HepG2 (cell line): Measurements from ENCODE around the gene ZBTB48. TPM values are rescaled to one million over a fixed set of nuclear protein-coding genes. Genes with fewer than 3 reads are reported as not detected.

Experiments
- ARNT2 ChIP-seq: sonication (generic); formaldehyde crosslinking; IDR thresholded peaks from 2 replicates; pipeline ENCODE4 v1.8.0; 2022; ENCODE audit warnings: mild to moderate bottlenecking, low read depth, missing genetic modification reagents, moderate library complexity
- BHLHE40 ChIP-seq: IDR thresholded peaks from 2 replicates; pipeline ENCODE4 v1.6.1; 2011; ENCODE audit warnings: low read length, improper control_type of control experiment
- CEBPB ChIP-seq: IDR thresholded peaks from 2 replicates; pipeline ENCODE4 v1.6.1; 2011; ENCODE audit warnings: low read depth, low read length, improper control_type of control experiment, borderline replicate concordance
- DPF2 ChIP-seq: sonication (generic); formaldehyde crosslinking; IDR thresholded peaks from 2 replicates; pipeline ENCODE4 v1.4.0; 2020; ENCODE audit warnings: mild to moderate bottlenecking, low read depth, missing genetic modification reagents, borderline replicate concordance
- NFRKB ChIP-seq: fragments of 450-650 bp; IDR thresholded peaks from 2 replicates; pipeline ENCODE4 v1.6.1; 2017
- NPAS2 ChIP-seq: sonication (generic); formaldehyde crosslinking; IDR thresholded peaks from 2 replicates; pipeline ENCODE4 v1.8.0; 2022; ENCODE audit warnings: mild to moderate bottlenecking, missing genetic modification reagents, borderline replicate concordance
- PCBP2 ChIP-seq: fragments of 200-400 bp; formaldehyde crosslinking; optimal IDR thresholded peaks from 2 replicates; pipeline ENCODE3; 2018; ENCODE audit warnings: low read length, low read depth; ENCODE audit not compliant: poor library complexity, severe bottlenecking
- TAF15 ChIP-seq: fragments of 200-400 bp; formaldehyde crosslinking; IDR thresholded peaks from one replicate; pipeline ENCODE4 v1.6.1; 2018; ENCODE audit warnings: mild to moderate bottlenecking, low read depth, low read length; ENCODE audit not compliant: poor library complexity, severe bottlenecking
- YY1 ChIP-seq: IDR thresholded peaks from 2 replicates; pipeline ENCODE4 v1.6.1; 2011; ENCODE audit warnings: low read length, low read depth, moderate library complexity, mild to moderate bottlenecking; ENCODE audit not compliant: insufficient read depth, insufficient replicate concordance
- ZBTB38 ChIP-seq: sonication (generic); formaldehyde crosslinking; IDR thresholded peaks from 2 replicates; pipeline ENCODE4 v1.5.1; 2020; ENCODE audit warnings: mild to moderate bottlenecking, missing genetic modification reagents
- ZC3H13 ChIP-seq: sonication (generic); formaldehyde crosslinking; IDR thresholded peaks from 2 replicates; pipeline ENCODE4 v1.8.1; 2023; ENCODE audit warnings: mild to moderate bottlenecking, missing genetic modification reagents, moderate library complexity
- ZNF747 ChIP-seq: sonication (generic); formaldehyde crosslinking; IDR thresholded peaks from 2 replicates; pipeline ENCODE4 v1.8.1; 2023; ENCODE audit warnings: missing genetic modification reagents, mild to moderate bottlenecking, borderline replicate concordance
- ZNF777 ChIP-seq: sonication (generic); formaldehyde crosslinking; IDR thresholded peaks from 2 replicates; pipeline ENCODE4 v1.4.0; 2020; ENCODE audit warnings: missing genetic modification reagents
- ZNF780A ChIP-seq: sonication (generic); formaldehyde crosslinking; IDR thresholded peaks from 2 replicates; pipeline ENCODE4 v1.8.0; 2022; ENCODE audit warnings: mild to moderate bottlenecking, missing genetic modification reagents, moderate library complexity
- polyA plus RNA-seq, 8 experiments: library from polyadenylated mRNA; depleted of rRNA in 3 of 8; stranded (reverse) in 7 of 8; unstranded in 1 of 8; fragments of >200 nt; fragmentation: Illumina TruSeq in 4 of 8; extraction: Trizol in 4 of 8; gene quantifications; 2 replicates each; pipeline versions ENCODE4 v1.2.1 to v1.2.3, GENCODE V29; 2011 to 2016; ENCODE audit warnings: low read depth in 4 of 8, missing spikeins in 1 of 8, mixed read lengths in 1 of 8; ENCODE audit not compliant: insufficient read depth in 1 of 8
- total RNA-seq, 5 experiments: library from RNA; depleted of rRNA; stranded (reverse); fragments of >200 nt; fragmentation: Illumina TruSeq; extraction: Trizol; gene quantifications; 2 replicates each; pipeline ENCODE4 v1.2.3, GENCODE V29; 2016; ENCODE audit warnings: low read depth in 1 of 5
- TF ChIP-seq, protein P1 (sequence below): sonication (generic); formaldehyde crosslinking; IDR thresholded peaks from 2 replicates; pipeline ENCODE4 v1.5.0; 2020; ENCODE audit warnings: mild to moderate bottlenecking, missing genetic modification reagents
- TF ChIP-seq, protein P2 (sequence below): sonication (generic); formaldehyde crosslinking; IDR thresholded peaks from 2 replicates; pipeline ENCODE4 v1.4.0; 2020; ENCODE audit warnings: missing genetic modification reagents
- TF ChIP-seq, protein P3 (sequence below): sonication (generic); formaldehyde crosslinking; IDR thresholded peaks from 2 replicates; pipeline ENCODE4 v1.8.1; 2023; ENCODE audit warnings: mild to moderate bottlenecking, moderate library complexity, missing genetic modification reagents
- TF ChIP-seq, protein P4 (sequence below), 2 experiments: sonication (generic) in 1 of 2; formaldehyde crosslinking in 1 of 2; IDR thresholded peaks; 2 replicates each; pipeline versions ENCODE4 v1.4.0 to v1.6.1; 2018 to 2020; ENCODE audit warnings: missing genetic modification reagents in 2 of 2, borderline replicate concordance in 1 of 2, low read depth in 1 of 2, mild to moderate bottlenecking in 1 of 2, missing biosample characterization in 1 of 2
- TF ChIP-seq, protein P5 (sequence below): sonication (generic); formaldehyde crosslinking; IDR thresholded peaks from 2 replicates; pipeline ENCODE4 v1.5.0; 2020; ENCODE audit warnings: mild to moderate bottlenecking, missing genetic modification reagents, moderate library complexity

ZBTB48 gene
- total and polyA plus RNA-seq, 2 of the 13 experiments (the other 11 are each of a cell fraction or from before 2014, with no cell fraction given) = 13.0 to 17.1 TPM

DNA sequence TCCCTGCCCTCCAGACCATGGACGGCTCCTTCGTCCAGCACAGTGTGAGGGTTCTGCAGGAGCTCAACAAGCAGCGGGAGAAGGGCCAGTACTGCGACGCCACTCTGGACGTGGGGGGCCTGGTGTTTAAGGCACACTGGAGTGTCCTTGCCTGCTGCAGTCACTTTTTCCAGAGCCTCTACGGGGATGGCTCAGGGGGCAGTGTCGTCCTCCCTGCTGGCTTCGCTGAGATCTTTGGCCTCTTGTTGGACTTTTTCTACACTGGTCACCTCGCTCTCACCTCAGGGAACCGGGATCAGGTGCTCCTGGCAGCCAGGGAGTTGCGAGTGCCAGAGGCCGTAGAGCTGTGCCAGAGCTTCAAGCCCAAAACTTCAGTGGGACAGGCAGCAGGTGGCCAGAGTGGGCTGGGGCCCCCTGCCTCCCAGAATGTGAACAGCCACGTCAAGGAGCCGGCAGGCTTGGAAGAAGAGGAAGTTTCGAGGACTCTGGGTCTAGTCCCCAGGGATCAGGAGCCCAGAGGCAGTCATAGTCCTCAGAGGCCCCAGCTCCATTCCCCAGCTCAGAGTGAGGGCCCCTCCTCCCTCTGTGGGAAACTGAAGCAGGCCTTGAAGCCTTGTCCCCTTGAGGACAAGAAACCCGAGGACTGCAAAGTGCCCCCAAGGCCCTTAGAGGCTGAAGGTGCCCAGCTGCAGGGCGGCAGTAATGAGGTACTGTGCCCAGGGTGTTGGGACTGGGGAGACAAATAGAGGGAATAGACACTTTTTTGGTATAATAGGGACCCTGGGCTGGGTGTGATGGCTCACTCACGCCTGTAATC is 1.0 kb downstream of the ZBTB48 start (continued):
- TF ChIP-seq, protein P1, sequence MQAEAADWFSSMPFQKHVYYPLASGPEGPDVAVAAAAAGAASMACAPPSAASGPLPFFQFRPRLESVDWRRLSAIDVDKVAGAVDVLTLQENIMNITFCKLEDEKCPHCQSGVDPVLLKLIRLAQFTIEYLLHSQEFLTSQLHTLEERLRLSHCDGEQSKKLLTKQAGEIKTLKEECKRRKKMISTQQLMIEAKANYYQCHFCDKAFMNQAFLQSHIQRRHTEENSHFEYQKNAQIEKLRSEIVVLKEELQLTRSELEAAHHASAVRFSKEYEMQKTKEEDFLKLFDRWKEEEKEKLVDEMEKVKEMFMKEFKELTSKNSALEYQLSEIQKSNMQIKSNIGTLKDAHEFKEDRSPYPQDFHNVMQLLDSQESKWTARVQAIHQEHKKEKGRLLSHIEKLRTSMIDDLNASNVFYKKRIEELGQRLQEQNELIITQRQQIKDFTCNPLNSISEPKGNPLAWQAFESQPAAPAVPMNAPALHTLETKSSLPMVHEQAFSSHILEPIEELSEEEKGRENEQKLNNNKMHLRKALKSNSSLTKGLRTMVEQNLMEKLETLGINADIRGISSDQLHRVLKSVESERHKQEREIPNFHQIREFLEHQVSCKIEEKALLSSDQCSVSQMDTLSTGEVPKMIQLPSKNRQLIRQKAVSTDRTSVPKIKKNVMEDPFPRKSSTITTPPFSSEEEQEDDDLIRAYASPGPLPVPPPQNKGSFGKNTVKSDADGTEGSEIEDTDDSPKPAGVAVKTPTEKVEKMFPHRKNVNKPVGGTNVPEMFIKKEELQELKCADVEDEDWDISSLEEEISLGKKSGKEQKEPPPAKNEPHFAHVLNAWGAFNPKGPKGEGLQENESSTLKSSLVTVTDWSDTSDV (CRISPR knock-in tag) = 0 out of 2 replicates have a peak, but pooled peaks have one; percentile 62
- peak; percentile 1 for TF ChIP-seq YY1
- TF ChIP-seq BHLHE40 = no peak
- no peak for TF ChIP-seq PCBP2
- TF ChIP-seq, protein P2, sequence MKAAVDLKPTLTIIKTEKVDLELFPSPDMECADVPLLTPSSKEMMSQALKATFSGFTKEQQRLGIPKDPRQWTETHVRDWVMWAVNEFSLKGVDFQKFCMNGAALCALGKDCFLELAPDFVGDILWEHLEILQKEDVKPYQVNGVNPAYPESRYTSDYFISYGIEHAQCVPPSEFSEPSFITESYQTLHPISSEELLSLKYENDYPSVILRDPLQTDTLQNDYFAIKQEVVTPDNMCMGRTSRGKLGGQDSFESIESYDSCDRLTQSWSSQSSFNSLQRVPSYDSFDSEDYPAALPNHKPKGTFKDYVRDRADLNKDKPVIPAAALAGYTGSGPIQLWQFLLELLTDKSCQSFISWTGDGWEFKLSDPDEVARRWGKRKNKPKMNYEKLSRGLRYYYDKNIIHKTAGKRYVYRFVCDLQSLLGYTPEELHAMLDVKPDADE (CRISPR knock-in tag) = no peak
- TF ChIP-seq ZNF777 = no peak
- no peak for TF ChIP-seq CEBPB
- no peak for TF ChIP-seq NFRKB
- TF ChIP-seq ZC3H13 (CRISPR knock-in tag) = 0 out of 2 replicates have a peak, but pooled peaks have one; percentile 11
- TF ChIP-seq, protein P3, sequence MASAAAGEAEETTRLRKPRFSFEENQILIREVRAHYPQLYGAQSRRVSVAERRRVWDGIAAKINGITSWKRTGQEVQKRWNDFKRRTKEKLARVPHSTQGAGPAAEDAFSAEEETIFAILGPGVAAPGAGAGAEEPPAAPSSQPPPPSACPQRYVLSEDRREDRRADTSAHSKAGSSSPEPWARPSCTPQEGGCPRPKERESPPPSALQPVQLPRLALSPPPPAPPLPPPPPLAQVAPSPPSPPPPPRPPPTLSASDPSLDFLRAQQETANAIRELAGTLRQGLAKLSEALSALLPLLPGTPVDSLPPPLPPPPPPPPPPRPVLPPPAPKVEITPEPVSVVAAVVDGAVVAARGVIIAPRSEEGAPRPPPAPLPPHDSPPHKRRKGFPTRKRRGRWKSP = no peak
- no peak for TF ChIP-seq ZNF747 (CRISPR knock-in tag)
- TF ChIP-seq DPF2 (CRISPR knock-in tag) = no peak
- 0 out of 2 replicates have a peak, but pooled peaks have one; percentile 20 for TF ChIP-seq ZBTB38 (CRISPR knock-in tag)
- TF ChIP-seq, protein P4, sequence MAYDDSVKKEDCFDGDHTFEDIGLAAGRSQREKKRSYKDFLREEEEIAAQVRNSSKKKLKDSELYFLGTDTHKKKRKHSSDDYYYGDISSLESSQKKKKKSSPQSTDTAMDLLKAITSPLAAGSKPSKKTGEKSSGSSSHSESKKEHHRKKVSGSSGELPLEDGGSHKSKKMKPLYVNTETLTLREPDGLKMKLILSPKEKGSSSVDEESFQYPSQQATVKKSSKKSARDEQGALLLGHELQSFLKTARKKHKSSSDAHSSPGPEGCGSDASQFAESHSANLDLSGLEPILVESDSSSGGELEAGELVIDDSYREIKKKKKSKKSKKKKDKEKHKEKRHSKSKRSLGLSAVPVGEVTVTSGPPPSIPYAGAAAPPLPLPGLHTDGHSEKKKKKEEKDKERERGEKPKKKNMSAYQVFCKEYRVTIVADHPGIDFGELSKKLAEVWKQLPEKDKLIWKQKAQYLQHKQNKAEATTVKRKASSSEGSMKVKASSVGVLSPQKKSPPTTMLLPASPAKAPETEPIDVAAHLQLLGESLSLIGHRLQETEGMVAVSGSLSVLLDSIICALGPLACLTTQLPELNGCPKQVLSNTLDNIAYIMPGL (CRISPR knock-in tag; IDR thresholded peaks at IDR 0.05; ENCODE audit: borderline replicate concordance in 1 of 2, low read depth in 1 of 2) = 0 out of 4 replicates have a peak, but pooled peaks of 1 of the 2 experiments have one; percentile 12
- no peak for TF ChIP-seq NPAS2 (CRISPR knock-in tag)
- TF ChIP-seq ZNF780A (CRISPR knock-in tag) = no peak
- TF ChIP-seq TAF15 = no peak
- no peak for TF ChIP-seq ARNT2 (CRISPR knock-in tag)
- TF ChIP-seq, protein P5, sequence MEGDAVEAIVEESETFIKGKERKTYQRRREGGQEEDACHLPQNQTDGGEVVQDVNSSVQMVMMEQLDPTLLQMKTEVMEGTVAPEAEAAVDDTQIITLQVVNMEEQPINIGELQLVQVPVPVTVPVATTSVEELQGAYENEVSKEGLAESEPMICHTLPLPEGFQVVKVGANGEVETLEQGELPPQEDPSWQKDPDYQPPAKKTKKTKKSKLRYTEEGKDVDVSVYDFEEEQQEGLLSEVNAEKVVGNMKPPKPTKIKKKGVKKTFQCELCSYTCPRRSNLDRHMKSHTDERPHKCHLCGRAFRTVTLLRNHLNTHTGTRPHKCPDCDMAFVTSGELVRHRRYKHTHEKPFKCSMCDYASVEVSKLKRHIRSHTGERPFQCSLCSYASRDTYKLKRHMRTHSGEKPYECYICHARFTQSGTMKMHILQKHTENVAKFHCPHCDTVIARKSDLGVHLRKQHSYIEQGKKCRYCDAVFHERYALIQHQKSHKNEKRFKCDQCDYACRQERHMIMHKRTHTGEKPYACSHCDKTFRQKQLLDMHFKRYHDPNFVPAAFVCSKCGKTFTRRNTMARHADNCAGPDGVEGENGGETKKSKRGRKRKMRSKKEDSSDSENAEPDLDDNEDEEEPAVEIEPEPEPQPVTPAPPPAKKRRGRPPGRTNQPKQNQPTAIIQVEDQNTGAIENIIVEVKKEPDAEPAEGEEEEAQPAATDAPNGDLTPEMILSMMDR (CRISPR knock-in tag) = peak; percentile 30; the same call in 1 of the 2 replicates
